Type B pancreatic cell (in vitro differentiated cells): ENCODE measurements around the gene KDM4F. TPM values are rescaled to one million over a fixed set of nuclear protein-coding genes. Genes with fewer than 3 reads are reported as not detected.

ENCODE experiments used
- DNase-seq: peaks from one replicate; pipeline ENCODE4 v3.0.0; 2021; ENCODE audit warnings: mixed read lengths; ENCODE audit not compliant: unreplicated experiment; ENCODE audit errors: extremely low spot score
- H3K27ac Mint-ChIP-seq: 2 replicates; pipeline ENCODE4 v1.8.0; 2021; ENCODE audit warnings: mild to moderate bottlenecking, mixed read lengths
- H3K27me3 Mint-ChIP-seq: 2 replicates; pipeline ENCODE4 v1.8.0; 2021; ENCODE audit warnings: mixed read lengths
- H3K36me3 Mint-ChIP-seq: 2 replicates; pipeline ENCODE4 v1.8.0; 2021; ENCODE audit warnings: mixed read lengths
- H3K4me1 Mint-ChIP-seq: one replicate; pipeline ENCODE4 v1.8.0; 2021; ENCODE audit warnings: mixed read lengths; ENCODE audit not compliant: unreplicated experiment
- H3K4me3 Mint-ChIP-seq: 2 replicates; pipeline ENCODE4 v1.8.0; 2021; ENCODE audit warnings: mild to moderate bottlenecking, mixed read lengths
- H3K9me3 Mint-ChIP-seq: 2 replicates; pipeline ENCODE4 v1.8.0; 2021; ENCODE audit warnings: mixed read lengths
- total RNA-seq: library from RNA; stranded (reverse); gene quantifications from 2 replicates; pipeline ENCODE4 v1.2.1, GENCODE V29; 2021; ENCODE audit warnings: low replicate concordance
- TF ChIP-seq, protein P1 (sequence below): fragments of 200-600 bp; sonication (generic); conservative IDR thresholded peaks from 2 replicates; pipeline ENCODE4 v1.5.0; 2021; ENCODE audit warnings: antibody characterized with exemption, mild to moderate bottlenecking

The KDM4F gene
- total RNA-seq, 1 donor from 2014 or later: not detected

DNA sequence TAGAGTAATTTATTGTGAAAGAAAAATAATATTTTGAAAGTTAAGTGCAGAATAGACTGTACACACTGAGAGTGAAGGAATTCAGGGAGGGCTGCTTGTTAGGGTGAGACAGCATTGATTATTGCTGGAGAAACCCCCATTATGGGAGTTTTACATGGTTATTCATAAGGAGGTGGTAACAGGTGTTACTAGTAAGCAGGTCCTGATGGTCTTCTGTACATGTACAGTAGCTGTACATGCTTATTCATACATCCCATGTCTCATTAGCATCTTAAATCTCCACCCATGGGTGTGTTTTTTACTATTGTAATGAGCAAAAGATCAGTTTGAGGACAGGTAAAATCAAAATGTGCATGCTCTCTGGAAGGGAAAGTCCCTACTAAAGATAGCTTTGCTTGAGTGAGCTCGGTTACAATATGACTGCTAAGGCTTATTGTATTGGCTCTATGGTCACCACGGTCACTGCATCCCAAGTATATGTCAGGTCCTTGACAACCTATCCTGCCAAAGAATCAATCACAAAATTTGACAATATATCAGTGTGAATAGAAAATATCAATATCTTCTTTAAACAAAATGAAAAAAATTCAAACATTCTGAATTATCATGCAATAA, 6.2 kb downstream of the KDM4F start:
- no peak overlapping the region for H3K4me3 Mint-ChIP-seq
- no peak overlapping the region for H3K27ac Mint-ChIP-seq
- H3K27me3 Mint-ChIP-seq: peaks cover 11% of the 10 kb centered on the region
- H3K36me3 Mint-ChIP-seq: no peaks in the 10 kb centered on the region
- peaks cover 3% of the 10 kb centered on the region for H3K9me3 Mint-ChIP-seq
- H3K4me1 Mint-ChIP-seq: no peaks in the 10 kb centered on the region
- TF ChIP-seq, protein P1, sequence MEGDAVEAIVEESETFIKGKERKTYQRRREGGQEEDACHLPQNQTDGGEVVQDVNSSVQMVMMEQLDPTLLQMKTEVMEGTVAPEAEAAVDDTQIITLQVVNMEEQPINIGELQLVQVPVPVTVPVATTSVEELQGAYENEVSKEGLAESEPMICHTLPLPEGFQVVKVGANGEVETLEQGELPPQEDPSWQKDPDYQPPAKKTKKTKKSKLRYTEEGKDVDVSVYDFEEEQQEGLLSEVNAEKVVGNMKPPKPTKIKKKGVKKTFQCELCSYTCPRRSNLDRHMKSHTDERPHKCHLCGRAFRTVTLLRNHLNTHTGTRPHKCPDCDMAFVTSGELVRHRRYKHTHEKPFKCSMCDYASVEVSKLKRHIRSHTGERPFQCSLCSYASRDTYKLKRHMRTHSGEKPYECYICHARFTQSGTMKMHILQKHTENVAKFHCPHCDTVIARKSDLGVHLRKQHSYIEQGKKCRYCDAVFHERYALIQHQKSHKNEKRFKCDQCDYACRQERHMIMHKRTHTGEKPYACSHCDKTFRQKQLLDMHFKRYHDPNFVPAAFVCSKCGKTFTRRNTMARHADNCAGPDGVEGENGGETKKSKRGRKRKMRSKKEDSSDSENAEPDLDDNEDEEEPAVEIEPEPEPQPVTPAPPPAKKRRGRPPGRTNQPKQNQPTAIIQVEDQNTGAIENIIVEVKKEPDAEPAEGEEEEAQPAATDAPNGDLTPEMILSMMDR: no peak
- DNase-seq: no peak

DNA sequence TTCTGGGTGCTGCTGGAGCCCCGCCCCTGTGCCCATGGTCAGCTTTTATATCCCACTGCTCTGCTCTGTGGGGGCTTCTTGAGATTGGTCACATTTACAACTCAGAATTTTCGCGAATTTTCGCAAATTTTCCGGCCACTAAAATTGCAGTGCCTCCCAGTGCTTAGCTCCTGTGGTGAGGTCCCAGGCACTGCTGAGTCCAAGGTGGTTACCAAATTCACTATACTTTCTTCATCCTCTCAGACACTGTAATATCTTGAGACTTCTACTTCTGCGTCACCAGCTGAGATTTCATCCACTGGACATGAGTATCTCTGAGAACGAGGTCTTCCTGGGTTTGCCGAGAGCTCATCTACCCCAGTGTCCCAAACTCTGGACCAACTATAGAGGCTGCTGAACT, 8.7 kb downstream of the KDM4F start:
- H3K9me3 Mint-ChIP-seq: no peaks in the 10 kb centered on the region
- H3K27ac Mint-ChIP-seq: no peak overlapping the region
- H3K4me1 Mint-ChIP-seq: no peaks in the 10 kb centered on the region
- TF ChIP-seq, protein P1: no peak
- peaks cover 14% of the 10 kb centered on the region for H3K27me3 Mint-ChIP-seq
- H3K4me3 Mint-ChIP-seq: no peak overlapping the region
- no peaks in the 10 kb centered on the region for H3K36me3 Mint-ChIP-seq
- no peak for DNase-seq

DNA sequence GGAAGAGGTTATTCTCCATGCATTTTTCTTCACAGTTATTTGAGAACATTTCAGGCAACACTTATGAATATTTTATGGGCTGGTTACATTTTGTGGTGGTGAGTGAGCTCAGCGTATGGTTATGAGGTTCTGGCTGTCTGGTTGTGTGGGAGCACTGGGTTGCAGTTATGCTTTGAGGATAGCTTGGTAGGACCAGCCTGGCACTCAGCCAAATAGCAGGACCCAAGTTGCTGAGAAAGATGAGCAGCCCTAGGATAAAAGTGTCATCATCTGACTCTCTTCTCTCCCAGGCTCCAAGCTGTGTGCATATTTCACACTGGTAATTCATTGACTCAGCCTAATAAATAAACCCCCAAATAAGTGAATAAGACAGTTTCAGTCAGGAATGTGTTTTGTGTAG, 9.4 kb downstream of the KDM4F start:
- Mint-ChIP-seq H3K4me1 (no peaks in the 10 kb centered on the region), H3K27ac (no peak overlapping the region)

DNA sequence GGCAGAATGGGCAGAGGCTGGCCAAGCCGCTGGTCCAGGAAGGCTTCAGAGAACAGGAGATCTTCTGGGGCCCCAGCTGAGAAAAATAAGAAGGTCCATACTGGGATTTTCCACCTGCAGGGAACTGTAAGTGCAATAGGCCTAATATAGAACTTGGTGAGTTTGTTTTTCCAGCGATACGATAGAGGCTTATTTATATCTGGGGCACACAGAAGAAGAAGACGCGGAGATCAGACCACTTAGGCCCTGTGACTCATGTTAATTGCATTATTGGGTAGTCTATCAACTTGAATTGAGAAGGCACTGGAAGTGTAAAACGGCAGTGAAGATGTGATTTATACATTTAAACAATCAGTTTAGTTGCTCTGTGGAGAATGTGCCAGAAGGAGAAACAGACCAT, 9.8 kb downstream of the KDM4F start:
- Mint-ChIP-seq H3K9me3 (no peaks in the 10 kb centered on the region), H3K36me3 (no peaks in the 10 kb centered on the region), H3K4me3 (no peak overlapping the region), H3K27me3 (peaks cover 14% of the 10 kb centered on the region), H3K4me1 (no peaks in the 10 kb centered on the region), H3K27ac (no peak overlapping the region)
- TF ChIP-seq, protein P1: no peak
- no peak for DNase-seq

More for the DNA sequence above, 9.4 kb downstream of the KDM4F start:
- H3K36me3 Mint-ChIP-seq: no peaks in the 10 kb centered on the region
- no peaks in the 10 kb centered on the region for H3K9me3 Mint-ChIP-seq
- TF ChIP-seq, protein P1: no peak
- H3K4me3 Mint-ChIP-seq: no peak overlapping the region
- no peak for DNase-seq
- peaks cover 14% of the 10 kb centered on the region for H3K27me3 Mint-ChIP-seq

DNA sequence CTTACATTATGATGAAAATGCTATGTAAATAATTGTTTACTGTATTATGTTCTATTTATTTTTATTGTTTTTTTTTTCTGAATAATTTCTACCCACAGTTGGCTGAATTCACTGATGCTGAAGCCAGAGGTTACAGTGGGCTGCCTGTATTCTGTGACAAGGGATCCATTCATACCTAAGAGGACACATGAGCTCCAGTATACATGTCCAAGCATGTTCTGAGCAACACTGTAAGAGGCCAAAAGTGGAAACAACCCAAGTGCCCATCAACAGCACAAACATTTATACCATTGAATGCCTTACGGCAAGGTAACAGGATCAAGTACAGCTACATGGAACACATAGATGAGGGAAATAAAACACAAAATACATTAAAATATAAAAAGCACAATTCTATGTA, 16.1 kb downstream of the KDM4F start:
- peaks cover 3% of the 10 kb centered on the region for H3K27me3 Mint-ChIP-seq
- TF ChIP-seq, protein P1: no peak
- DNase-seq: no peak
- peaks cover 15% of the 10 kb centered on the region for H3K4me1 Mint-ChIP-seq
- H3K27ac Mint-ChIP-seq: no peak overlapping the region
- H3K9me3 Mint-ChIP-seq: no peaks in the 10 kb centered on the region
- peaks cover 8% of the 10 kb centered on the region for H3K36me3 Mint-ChIP-seq
- peak overlapping the region; percentile 65 for H3K4me3 Mint-ChIP-seq

DNA sequence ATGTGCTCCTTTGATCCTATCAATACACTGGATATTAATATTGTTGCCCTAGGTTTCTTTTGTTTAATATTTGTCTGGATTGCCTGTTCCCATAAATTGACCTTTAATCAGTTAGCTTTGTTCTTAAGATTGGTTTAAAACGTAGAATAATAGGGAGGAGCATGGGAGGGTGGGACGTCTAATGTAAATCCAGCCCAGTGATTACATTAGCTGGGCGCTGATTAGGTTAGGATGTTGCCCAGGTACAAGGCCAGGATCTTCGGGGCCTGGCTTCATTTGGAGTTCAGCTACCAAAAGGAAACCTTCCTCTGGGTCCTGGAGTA, 17.5 kb downstream of the KDM4F start, which contains the start of gene SRSF8:
Gene SRSF8 (plus strand): TSS at position 204 of the 323 bp plus-strand sequence. CDS start 308 bp downstream, outside the sequence.
- Mint-ChIP-seq H3K27me3 (no peaks in the 10 kb centered on the region), H3K4me3 (peak within 1 kb of the TSS; percentile 99), H3K9me3 (no peaks in the 10 kb centered on the region), H3K36me3 (peaks cover 14% of the 10 kb centered on the region), H3K27ac (peak within 1 kb of the TSS; percentile 99), H3K4me1 (peaks cover 15% of the 10 kb centered on the region)
- no peak for DNase-seq
- TF ChIP-seq, protein P1: no peak
